GM08714 (cell line): ENCODE data around the gene CDC5L.

Experiments
- H3K4me3 ChIP-seq: fragments of 200-500 bp; sonication (Bioruptor generic); 2 replicates; pipeline ENCODE4 v1.5.1; 2014; ENCODE audit warnings: mild to moderate bottlenecking, low read length, inconsistent platforms
- ZNF274 ChIP-seq: IDR thresholded peaks from 2 replicates; pipeline ENCODE4 v1.6.1; 2012; ENCODE audit warnings: mild to moderate bottlenecking, low read depth, low read length

CDC5L gene

GRCh38 chr6:44390158-44390683, 2.7 kb downstream of the CDC5L start:
- no peak overlapping the region for H3K4me3 ChIP-seq
- TF ChIP-seq ZNF274: no peak

GRCh38 chr6:44395501-44395900, 8.0 kb downstream of the CDC5L start:
- H3K4me3 ChIP-seq: no peak overlapping the region
- no peak for TF ChIP-seq ZNF274

- no peak overlapping the region for H3K4me3 ChIP-seq
- no peak for TF ChIP-seq ZNF274
Observed at GRCh38 chr6:44396968-44397367, 9.5 kb downstream of the CDC5L start.

GRCh38 chr6:44397424-44398164, 10.1 kb downstream of the CDC5L start:
- TF ChIP-seq ZNF274: no peak

GRCh38 chr6:44399991-44400390, 12.5 kb downstream of the CDC5L start:
- H3K4me3 ChIP-seq: no peak overlapping the region
- no peak for TF ChIP-seq ZNF274

More at GRCh38 chr6:44397424-44398164, 10.1 kb downstream of the CDC5L start:
- no peak overlapping the region for H3K4me3 ChIP-seq

- TF ChIP-seq ZNF274: no peak
- H3K4me3 ChIP-seq: no peak overlapping the region
Observed at GRCh38 chr6:44400572-44400971, 13.1 kb downstream of the CDC5L start.

- TF ChIP-seq ZNF274: no peak
- H3K4me3 ChIP-seq: no peak overlapping the region
Observed at GRCh38 chr6:44401138-44401537, 13.6 kb downstream of the CDC5L start.

GRCh38 chr6:44404022-44404714, 16.7 kb downstream of the CDC5L start:
- TF ChIP-seq ZNF274: no peak
- H3K4me3 ChIP-seq: no peak overlapping the region

- no peak overlapping the region for H3K4me3 ChIP-seq
- TF ChIP-seq ZNF274: no peak
Observed at GRCh38 chr6:44404715-44405099, 17.2 kb downstream of the CDC5L start.

- no peak overlapping the region for H3K4me3 ChIP-seq
- TF ChIP-seq ZNF274: no peak
Observed at GRCh38 chr6:44407951-44408670, 20.6 kb downstream of the CDC5L start.

GRCh38 chr6:44409207-44409794, 21.8 kb downstream of the CDC5L start:
- no peak for TF ChIP-seq ZNF274
- no peak overlapping the region for H3K4me3 ChIP-seq

- no peak for TF ChIP-seq ZNF274
- no peak overlapping the region for H3K4me3 ChIP-seq
Observed at GRCh38 chr6:44410363-44410762, 22.9 kb downstream of the CDC5L start.

- no peak overlapping the region for H3K4me3 ChIP-seq
- no peak for TF ChIP-seq ZNF274
Observed at GRCh38 chr6:44411141-44411540, 23.6 kb downstream of the CDC5L start.

- no peak overlapping the region for H3K4me3 ChIP-seq
- no peak for TF ChIP-seq ZNF274
Observed at GRCh38 chr6:44415449-44415848, 27.9 kb downstream of the CDC5L start.

GRCh38 chr6:44415873-44416502, 28.5 kb downstream of the CDC5L start:
- no peak for TF ChIP-seq ZNF274
- no peak overlapping the region for H3K4me3 ChIP-seq
